A549 (cell line): ENCODE data around the gene CEP112. TPM values are rescaled to one million over a fixed set of nuclear protein-coding genes. Genes with fewer than 3 reads are reported as not detected.

Experiments used
- ATAC-seq, 2 experiments: fragments of 200-7000 bp in 1 of 2; fragments of >200 bp in 1 of 2; cut with Nextera tagmentation in 1 of 2; cut with Tn5 transposase in 1 of 2; 3 replicates each; pipeline versions ENCODE4 v1.8.0 to v1.9.1; 2018 to 2020; ENCODE audit warnings: mild to moderate bottlenecking in 1 of 2, moderate library complexity in 1 of 2
- CTCF ChIA-PET: fragments of 300-600 bp; sonication (Branson Sonifier 250); formaldehyde crosslinking; extraction: SDS; loops from one replicate; lab custom pipeline; 2021; ENCODE audit warnings: antibody characterized with exemption, inconsistent platforms; lab: Yijun Ruan, JAX
- POLR2A ChIA-PET: fragments of 350-600 bp; formaldehyde crosslinking; extraction: SDS; loops from one replicate; lab custom pipeline; 2021; ENCODE audit warnings: antibody characterized with exemption, inconsistent platforms; lab: Yijun Ruan, JAX
- DNase-seq, 2 experiments: peaks; one replicate each; pipeline versions ENCODE4 v3.0.0 to v3.0.0-alpha.2; 2011 to 2016; ENCODE audit warnings: low read depth in 1 of 2, low spot score in 1 of 2
- FAIRE-seq: peaks from 2 replicates; lab custom pipeline; 2011; peaks lifted over from hg19 to GRCh38; lab: Jason Lieb, UNC
- H3K27ac ChIP-seq, 2 experiments: fragments of >200 bp; sonication (Bioruptor Twin); formaldehyde crosslinking; 3 replicates each; pipeline ENCODE4 v1.5.1; 2016 to 2017
- H3K4me1 ChIP-seq: fragments of >200 bp; sonication (Bioruptor Twin); formaldehyde crosslinking; 3 replicates; pipeline ENCODE4 v1.6.1; 2016
- H3K4me2 ChIP-seq: fragments of >200 bp; sonication (Bioruptor Twin); formaldehyde crosslinking; 3 replicates; pipeline ENCODE4 v1.6.1; 2016
- H3K4me3 ChIP-seq: fragments of >200 bp; sonication (Bioruptor Twin); formaldehyde crosslinking; 3 replicates; pipeline ENCODE4 v1.5.1; 2016
- H3K9me3 ChIP-seq: fragments of >200 bp; sonication (Bioruptor Twin); formaldehyde crosslinking; 3 replicates; pipeline ENCODE4 v1.6.1; 2016
- BHLHE40 ChIP-seq: IDR thresholded peaks from 2 replicates; pipeline ENCODE4 v1.6.1; 2012; ENCODE audit warnings: low read depth, low read length, inconsistent platforms
- CBX2 ChIP-seq: fragments of 200-600 bp; sonication (generic); IDR thresholded peaks from 2 replicates; pipeline ENCODE4 v1.6.1; 2016; ENCODE audit warnings: low read depth, mild to moderate bottlenecking, borderline replicate concordance
- CBX8 ChIP-seq: fragments of 200-600 bp; sonication (generic); IDR thresholded peaks from 2 replicates; pipeline ENCODE4 v1.6.1; 2016
- CEBPB ChIP-seq, 2 experiments: fragments of >200 bp in 1 of 2; sonication (Bioruptor Twin) in 1 of 2; formaldehyde crosslinking in 1 of 2; IDR thresholded peaks; 2 replicates each; pipeline ENCODE4 v1.6.1; 2012 to 2016
- CHD2 ChIP-seq: fragments of 150-350 bp; IDR thresholded peaks from 2 replicates; pipeline ENCODE4 v1.6.1; 2014; ENCODE audit warnings: low read length; ENCODE audit not compliant: partially characterized antibody
- EHMT2 ChIP-seq: fragments of 200-600 bp; sonication (generic); IDR thresholded peaks from 2 replicates; pipeline ENCODE4 v1.6.1; 2016; ENCODE audit warnings: antibody characterized with exemption, low read depth, mild to moderate bottlenecking, moderate library complexity
- EP300 ChIP-seq, 2 experiments: fragments of >200 bp; sonication (Bioruptor Twin); formaldehyde crosslinking; IDR thresholded peaks; 2 replicates in 1 of 2; 3 replicates in 1 of 2; pipeline ENCODE4 v1.6.1; 2016 to 2017
- ESRRA ChIP-seq: fragments of 150-350 bp; IDR thresholded peaks from 2 replicates; pipeline ENCODE4 v1.6.1; 2014; ENCODE audit warnings: mild to moderate bottlenecking, low read length, borderline replicate concordance
- FOSL2 ChIP-seq, 2 experiments: fragments of 450-650 bp in 1 of 2; fragments of >200 bp in 1 of 2; sonication (Bioruptor Twin) in 1 of 2; formaldehyde crosslinking; IDR thresholded peaks; 2 replicates each; pipeline versions ENCODE4 v1.5.0 to v1.6.1; 2016 to 2020; ENCODE audit warnings: mild to moderate bottlenecking in 1 of 2, moderate library complexity in 1 of 2
- HEYL ChIP-seq: fragments of 250-450 bp; sonication (Bioruptor Pico); IDR thresholded peaks from 2 replicates; pipeline ENCODE4 v1.8.0; 2021; ENCODE audit warnings: mild to moderate bottlenecking, moderate library complexity
- HOXA7 ChIP-seq: fragments of 250-450 bp; sonication (Bioruptor Pico); IDR thresholded peaks from 2 replicates; pipeline ENCODE4 v1.5.0; 2020; ENCODE audit warnings: mild to moderate bottlenecking, moderate library complexity
- HOXB13 ChIP-seq: fragments of 250-450 bp; sonication (Bioruptor Pico); IDR thresholded peaks from 2 replicates; pipeline ENCODE4 v1.5.0; 2020; ENCODE audit warnings: low read depth, mild to moderate bottlenecking, moderate library complexity
- HOXB5 ChIP-seq: fragments of 250-450 bp; sonication (Bioruptor Pico); IDR thresholded peaks from 2 replicates; pipeline ENCODE4 v1.5.0; 2020; ENCODE audit warnings: mild to moderate bottlenecking, moderate library complexity
- JUN ChIP-seq, 2 experiments: fragments of >200 bp; sonication (Bioruptor Twin); formaldehyde crosslinking; IDR thresholded peaks; 2 replicates in 1 of 2; 3 replicates in 1 of 2; pipeline ENCODE4 v1.6.1; 2016 to 2017
- MAFK ChIP-seq: fragments of 450-650 bp; IDR thresholded peaks from 2 replicates; pipeline ENCODE4 v1.6.1; 2014; ENCODE audit not compliant: partially characterized antibody
- MAZ ChIP-seq: fragments of 150-350 bp; IDR thresholded peaks from 2 replicates; pipeline ENCODE4 v1.6.1; 2014; ENCODE audit warnings: antibody characterized with exemption, low read depth, low read length, borderline replicate concordance
- MYC ChIP-seq: IDR thresholded peaks from 2 replicates; pipeline ENCODE4 v1.6.1; 2012; ENCODE audit warnings: mild to moderate bottlenecking, inconsistent platforms, low read length, improper control_type of control experiment, borderline replicate concordance
- NPAS2 ChIP-seq: fragments of 250-450 bp; sonication (Bioruptor Pico); IDR thresholded peaks from 2 replicates; pipeline ENCODE4 v1.8.0; 2022; ENCODE audit warnings: mild to moderate bottlenecking, moderate library complexity, borderline replicate concordance
- NR3C1 ChIP-seq: fragments of >200 bp; sonication (Bioruptor Twin); formaldehyde crosslinking; IDR thresholded peaks from 3 replicates; pipeline ENCODE4 v1.6.1; 2017
- POLR2A ChIP-seq: IDR thresholded peaks from 2 replicates; pipeline ENCODE4 v1.6.1; 2012; ENCODE audit warnings: mild to moderate bottlenecking, low read length
- POLR2AphosphoS2 ChIP-seq: conservative IDR thresholded peaks from 2 replicates; pipeline ENCODE4 v1.6.1; 2012; ENCODE audit warnings: low read length, improper control_type of control experiment, inconsistent platforms
- RAD21 ChIP-seq, 2 experiments: fragments of >200 bp in 1 of 2; sonication (Bioruptor Twin) in 1 of 2; formaldehyde crosslinking in 1 of 2; IDR thresholded peaks in 1 of 2; conservative IDR thresholded peaks in 1 of 2; 2 replicates in 1 of 2; 3 replicates in 1 of 2; pipeline ENCODE4 v1.6.1; 2012 to 2018; ENCODE audit warnings: inconsistent platforms in 1 of 2
- RCOR1 ChIP-seq: fragments of 150-350 bp; IDR thresholded peaks from 2 replicates; pipeline ENCODE4 v1.6.1; 2014; ENCODE audit warnings: antibody characterized with exemption, low read length, low read depth
- TFCP2L1 ChIP-seq: fragments of 250-450 bp; sonication (Bioruptor Pico); IDR thresholded peaks from 2 replicates; pipeline ENCODE4 v1.5.0; 2021; ENCODE audit warnings: mild to moderate bottlenecking
- TP53 ChIP-seq: fragments of 250-450 bp; sonication (Bioruptor Pico); IDR thresholded peaks from 2 replicates; pipeline ENCODE4 v1.5.0; 2021; ENCODE audit warnings: mild to moderate bottlenecking, moderate library complexity
- ZC3H11A ChIP-seq: fragments of 450-650 bp; IDR thresholded peaks from 2 replicates; pipeline ENCODE4 v1.6.1; 2014; ENCODE audit warnings: antibody characterized with exemption, mild to moderate bottlenecking
- WGBS: methylation state at CpG from one replicate; pipeline ENCODE4 v1.1.6; 2017; ENCODE audit errors: missing lambda C conversion rate; 5-methylcytosine and 5-hydroxymethylcytosine counted together
- polyA plus RNA-seq, 4 experiments: library from polyadenylated mRNA; depleted of rRNA in 3 of 4; stranded (reverse); fragments of >200 nt; fragmentation: RNase III in 1 of 4; extraction: RNeasy Plus Mini Kit Qiagen cat#74134 plus additional on column Dnase treatment in 1 of 4; gene quantifications; 2 replicates in 3 of 4; 3 replicates in 1 of 4; pipeline ENCODE4 v1.2.3, GENCODE V29; 2011 to 2017

The CEP112 gene
- polyA plus RNA-seq, 2 of the 4 experiments (the other 2 are of a cell fraction), result 9.6 to 15.2 TPM

- Histone ChIP-seq H3K9me3 (no peaks in the 10 kb centered on the region), H3K4me1 (no peaks in the 10 kb centered on the region), H3K4me3 (no peak overlapping the region), H3K27ac (no peak overlapping the region), H3K4me2 (no peak overlapping the region)
- TF ChIP-seq MYC, result no peak
- no peak for TF ChIP-seq FOSL2 (IDR thresholded peaks at IDR 0.05)
- TF ChIP-seq FOSL2 (CRISPR knock-in tag; IDR thresholded peaks at IDR 0.05), result peak; percentile 13; the same call in 1 of the 2 replicates
- DNase-seq (no peak), ATAC-seq (no peak), FAIRE-seq (no peak)
- POLR2A ChIA-PET, result no interaction called here
- CTCF ChIA-PET, result no interaction called here
- 44% methylated on average over 2 of the region's 2 CpGs for WGBS
Measured at GRCh38 chr17:65677932-65678331, 514.0 kb downstream of the CEP112 start.

GRCh38 chr17:65674246-65675045 lies 517.5 kb downstream of the CEP112 start:
- H3K9me3 ChIP-seq, result no peaks in the 10 kb centered on the region
- no peak for DNase-seq
- no peak overlapping the region for H3K27ac ChIP-seq
- H3K4me2 ChIP-seq, result no peak overlapping the region
- POLR2A ChIA-PET, result interaction anchor here (0.6 to 0.7 kb wide), 2 partner anchors 46 to 73 kb away, joined by 3 read pairs; no protein-coding TSS in a partner anchor
- no peak overlapping the region for H3K4me3 ChIP-seq
- no peaks in the 10 kb centered on the region for H3K4me1 ChIP-seq
- WGBS, result 93% methylated on average over 1 of the region's 1 CpG
- no peak for ATAC-seq
- CTCF ChIA-PET, result interaction anchor here (0.6 to 1.3 kb wide), 3 partner anchors 9 to 380 kb away, joined by 3 to 5 read pairs (median 5); no protein-coding TSS in a partner anchor
- peak; percentile 70 for FAIRE-seq
- TF ChIP-seq CEBPB (IDR thresholded peaks at IDR 0.05) (no peak), BHLHE40 (no peak)
- TF ChIP-seq, all 56 proteins: peak for 0

DNA sequence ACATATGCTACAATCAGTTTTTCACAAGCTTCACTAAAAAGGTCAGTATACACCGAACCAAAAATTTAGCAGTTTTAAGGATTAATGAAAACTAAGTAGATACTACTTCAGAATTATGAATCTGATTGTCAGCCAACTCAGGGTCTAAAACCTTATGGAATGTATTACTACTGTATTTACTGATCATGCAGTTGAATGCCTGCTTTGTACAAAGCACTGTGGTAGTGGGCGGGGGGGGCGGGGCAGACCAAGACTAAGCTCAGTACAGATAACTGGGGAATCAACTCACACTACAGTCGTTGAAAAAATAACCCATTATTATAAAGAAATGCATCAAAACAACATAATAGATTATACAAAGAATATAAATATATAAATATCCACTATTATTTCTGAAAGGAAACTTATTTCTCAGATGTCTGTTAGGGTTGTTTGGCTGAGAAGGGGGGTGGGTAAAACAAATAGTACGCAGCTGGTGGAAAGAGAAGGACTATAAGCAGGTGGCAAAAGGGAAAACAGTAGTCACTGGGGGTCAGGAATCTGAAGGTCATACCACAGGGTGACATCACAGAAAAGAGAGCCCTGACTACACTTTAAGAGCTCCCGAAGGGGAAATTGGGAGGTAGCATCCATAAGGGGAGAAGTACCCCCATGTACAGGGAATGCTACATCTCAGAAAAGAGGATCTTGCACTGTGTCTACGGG lies 521.1 kb downstream of the CEP112 start:
- 82% methylated on average over 7 of the region's 7 CpGs for WGBS
- no peak for TF ChIP-seq JUN (IDR thresholded peaks at IDR 0.05)
- no peak for TF ChIP-seq HOXB5 (CRISPR knock-in tag)
- TF ChIP-seq CBX2, result no peak
- TF ChIP-seq HEYL (CRISPR knock-in tag), result no peak
- no peak for TF ChIP-seq NPAS2 (CRISPR knock-in tag)
- TF ChIP-seq MAZ, result no peak
- no peak for TF ChIP-seq MAFK
- no peak for TF ChIP-seq MYC
- no peak for TF ChIP-seq CHD2
- TF ChIP-seq HOXA7, result no peak
- TF ChIP-seq HOXB13 (CRISPR knock-in tag), result no peak
- no peak for TF ChIP-seq ESRRA
- TF ChIP-seq BHLHE40, result no peak
- no peak for TF ChIP-seq TFCP2L1 (CRISPR knock-in tag)
- no peak for TF ChIP-seq CEBPB (IDR thresholded peaks at IDR 0.05)
- no peak for TF ChIP-seq POLR2AphosphoS2
- no peak for TF ChIP-seq CBX8
- TF ChIP-seq ZC3H11A, result no peak
- TF ChIP-seq, all 56 proteins: peak for 0
- DNase-seq, result no peak
- no peak overlapping the region for H3K4me2 ChIP-seq
- POLR2A ChIA-PET, result no interaction called here
- no peaks in the 10 kb centered on the region for H3K9me3 ChIP-seq
- H3K27ac ChIP-seq, result no peak overlapping the region
- H3K4me3 ChIP-seq, result no peak overlapping the region
- CTCF ChIA-PET, result interaction anchor here (0.6 kb wide), 1 partner anchor 11 kb away, joined by 3 read pairs; no protein-coding TSS in a partner anchor
- no peaks in the 10 kb centered on the region for H3K4me1 ChIP-seq
- no peak for ATAC-seq
- no peak for FAIRE-seq

DNA sequence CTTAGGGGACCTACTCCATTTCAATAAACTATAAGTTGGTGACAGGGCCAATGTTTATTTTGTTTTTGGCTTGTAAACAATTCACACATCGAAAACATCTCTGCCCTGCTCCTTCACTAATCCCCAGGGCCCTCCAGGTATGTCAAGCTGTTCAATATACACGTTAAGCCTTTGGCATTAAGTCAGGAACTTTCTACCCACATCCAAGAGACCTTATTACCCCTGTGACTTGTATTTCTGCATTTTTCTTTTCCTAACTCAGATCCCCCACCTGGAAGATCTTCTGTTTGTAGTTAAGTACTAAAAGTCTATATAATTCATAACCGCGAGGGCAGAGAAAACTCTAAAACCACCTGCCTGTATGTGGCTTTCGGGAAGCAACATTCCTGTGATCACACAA lies 523.7 kb downstream of the CEP112 start:
- CTCF ChIA-PET, result no interaction called here
- Histone ChIP-seq H3K9me3 (no peaks in the 10 kb centered on the region), H3K4me3 (no peak overlapping the region), H3K27ac (no peak overlapping the region), H3K4me1 (no peaks in the 10 kb centered on the region), H3K4me2 (no peak overlapping the region)
- DNase-seq (no peak), ATAC-seq (no peak), FAIRE-seq (no peak)
- 78% methylated on average over 5 of the region's 5 CpGs for WGBS
- POLR2A ChIA-PET, result no interaction called here
- TF ChIP-seq TP53 (CRISPR knock-in tag) (no peak), CBX8 (no peak), HOXB13 (CRISPR knock-in tag) (no peak), ZC3H11A (no peak), EP300 (IDR thresholded peaks at IDR 0.05) (no peak), CHD2 (no peak), MYC (no peak), POLR2A (no peak), BHLHE40 (no peak), CEBPB (IDR thresholded peaks at IDR 0.05) (no peak), FOSL2 (IDR thresholded peaks at IDR 0.05) (no peak), FOSL2 (CRISPR knock-in tag; IDR thresholded peaks at IDR 0.05) (no peak), CBX2 (no peak), NR3C1 (no peak), EHMT2 (no peak), RCOR1 (no peak), JUN (IDR thresholded peaks at IDR 0.05) (no peak), RAD21 (conservative IDR thresholded peaks at IDR 0.05 in 1 of 2, IDR thresholded peaks at IDR 0.05 in 1 of 2) (no peak)
